HG02642 (cell line): ENCODE results near the gene BSPRY.
"Not testable (repeated sequence)": the region's sequence is repeated elsewhere in the genome, so short reads cannot be mapped to it uniquely, and the experiment has no call there.

ENCODE experiments used
- ATAC-seq: cut with Tn5 transposase; IDR thresholded peaks from one replicate; pipeline ENCODE4 v1.9.1; 2021; ENCODE audit warnings: mild to moderate bottlenecking; ENCODE audit not compliant: unreplicated experiment, poor library complexity

The BSPRY gene

GRCh38 chr9:113368348-113368981 is 19.1 kb downstream of the BSPRY start:
- ATAC-seq, result no peak

GRCh38 chr9:113368982-113369854 is 19.9 kb downstream of the BSPRY start:
- ATAC-seq, result no peak

- ATAC-seq, result no peak
Observed at GRCh38 chr9:113369855-113370140, 20.5 kb downstream of the BSPRY start.

- no peak for ATAC-seq
Observed at GRCh38 chr9:113370806-113371325, 21.5 kb downstream of the BSPRY start.

- ATAC-seq, result no peak
Observed at GRCh38 chr9:113372059-113372458, 22.7 kb downstream of the BSPRY start.

GRCh38 chr9:113373256-113373655 is 23.9 kb downstream of the BSPRY start:
- no peak for ATAC-seq

- no peak for ATAC-seq
Observed at GRCh38 chr9:113373676-113374392, 24.5 kb downstream of the BSPRY start.

- no peak for ATAC-seq
Observed at GRCh38 chr9:113375057-113376023, 26.0 kb downstream of the BSPRY start.

GRCh38 chr9:113376634-113377567 is 27.6 kb downstream of the BSPRY start, which contains the start of gene HDHD3:
HDHD3 (minus strand) TSS chr9:113376986; CDS start chr9:113374354, 2,632 bp downstream.
- peak; percentile 87 for ATAC-seq

GRCh38 chr9:113379094-113379828 is 29.9 kb downstream of the BSPRY start:
- not testable (repeated sequence) for ATAC-seq

GRCh38 chr9:113379829-113380210 is 30.5 kb downstream of the BSPRY start:
- ATAC-seq, result not testable (repeated sequence)

- peak; percentile 52 for ATAC-seq
Observed at GRCh38 chr9:113380869-113381378, 31.6 kb downstream of the BSPRY start.

GRCh38 chr9:113381441-113381840 is 32.1 kb downstream of the BSPRY start:
- not testable (repeated sequence) for ATAC-seq

- ATAC-seq, result no peak
Observed at GRCh38 chr9:113381909-113382411, 32.6 kb downstream of the BSPRY start.

GRCh38 chr9:113386571-113387393 is 37.4 kb downstream of the BSPRY start:
- no peak for ATAC-seq

- ATAC-seq, result no peak
Observed at GRCh38 chr9:113387560-113388230, 38.4 kb downstream of the BSPRY start.
